ENCODE data around the gene ACMSD. TPM values are rescaled to one million over a fixed set of nuclear protein-coding genes. Genes with fewer than 3 reads are reported as not detected.
A peak's percentile ranks its signal among the peaks of the same experiment; 100 is the strongest.

Gene ACMSD
- total and polyA plus RNA-seq, 2 experiments from 2014 or later, result 0.11 TPM; not detected in 1

- H3K27ac Mint-ChIP-seq, result peak overlapping the region; percentile 99
- H3K9me3 Mint-ChIP-seq, result peaks cover 4% of the 10 kb centered on the region; the same call in 2 of the 3 replicates
- no peak for DNase-seq (ENCODE audit: low spot score)
- peaks cover 14% of the 10 kb centered on the region for H3K27me3 Mint-ChIP-seq (ENCODE audit: insufficient read depth, low read depth, poor library complexity)
- Histone ChIP-seq H3K27me3 (ENCODE audit: insufficient read depth) (no peaks in the 10 kb centered on the region), H3K4me1 (ENCODE audit: insufficient read depth) (peaks cover 31% of the 10 kb centered on the region), H4K20me1 (replicated peaks; ENCODE audit: insufficient read depth) (peaks cover 45% of the 10 kb centered on the region), H2AFZ (peak overlapping the region; percentile 67; the same call in 1 of the 2 replicates), H3K9me2 (ENCODE audit: insufficient read depth) (no peaks in the 10 kb centered on the region), H3K36me3 (ENCODE audit: insufficient read depth) (no peaks in the 10 kb centered on the region), H3K79me2 (replicated peaks; ENCODE audit: insufficient read depth) (peaks cover 61% of the 10 kb centered on the region), H3F3A (replicated peaks; ENCODE audit: low read depth) (peaks cover 5% of the 10 kb centered on the region), H3K4me2 (peak overlapping the region; percentile 95), H3K4me3 (peak overlapping the region; percentile 91), H3K27ac (ENCODE audit: low read depth) (peak overlapping the region; percentile 99)
- ATAC-seq, result peak; percentile 8
- peaks cover 22% of the 10 kb centered on the region for H3K4me1 Mint-ChIP-seq
- peaks cover 19% of the 10 kb centered on the region; the same call in 2 of the 3 replicates for H3K36me3 Mint-ChIP-seq (ENCODE audit: low read depth)
- peak overlapping the region; percentile 95 for H3K4me3 Mint-ChIP-seq
- TF ChIP-seq ZNF114 (CRISPR knock-in tag; IDR thresholded peaks at IDR 0.05) (no peak), ZNF331 (CRISPR knock-in tag; IDR thresholded peaks at IDR 0.05; ENCODE audit: low read depth) (no peak), STAT1 (IDR thresholded peaks at IDR 0.05; ENCODE audit: unreplicated experiment) (no peak), ZNF462 (CRISPR knock-in tag; IDR thresholded peaks at IDR 0.05) (no peak), POLR2AphosphoS5 (IDR thresholded peaks at IDR 0.05; ENCODE audit: low read depth) (no peak), CTCF (conservative IDR thresholded peaks at IDR 0.05; ENCODE audit: low read depth in 2 of 2) (no peak), EZH2 (IDR thresholded peaks at IDR 0.05; ENCODE audit: low read depth, unreplicated experiment) (no peak), ETS1 (IDR thresholded peaks at IDR 0.05) (no peak), CREB1 (CRISPR knock-in tag; IDR thresholded peaks at IDR 0.05; ENCODE audit: low read depth) (no peak), NANOG (IDR thresholded peaks at IDR 0.05; ENCODE audit: borderline replicate concordance) (no peak), REST (IDR thresholded peaks at IDR 0.05; ENCODE audit: unreplicated experiment) (no peak)
These were observed 81.2 kb downstream of the ACMSD start for GRCh38 chr2:134919341-134920210.

All from GM23338 (cell line).